Renal cortical epithelial cell (primary cell): ENCODE data around the gene STAB1. TPM values are rescaled to one million over a fixed set of nuclear protein-coding genes. Genes with fewer than 3 reads are reported as not detected.

Experiments used
- DNase-seq: peaks from one replicate; pipeline ENCODE4 v3.0.0-alpha.2; 2011; ENCODE audit warnings: low read depth
- total RNA-seq: library from RNA; depleted of rRNA; stranded (reverse); fragments of >200 nt; gene quantifications from 2 replicates; pipeline ENCODE4 v1.2.3, GENCODE V29; 2014

STAB1 gene
- total RNA-seq, 1 donor from 2014 or later: 0.50 TPM

DNA sequence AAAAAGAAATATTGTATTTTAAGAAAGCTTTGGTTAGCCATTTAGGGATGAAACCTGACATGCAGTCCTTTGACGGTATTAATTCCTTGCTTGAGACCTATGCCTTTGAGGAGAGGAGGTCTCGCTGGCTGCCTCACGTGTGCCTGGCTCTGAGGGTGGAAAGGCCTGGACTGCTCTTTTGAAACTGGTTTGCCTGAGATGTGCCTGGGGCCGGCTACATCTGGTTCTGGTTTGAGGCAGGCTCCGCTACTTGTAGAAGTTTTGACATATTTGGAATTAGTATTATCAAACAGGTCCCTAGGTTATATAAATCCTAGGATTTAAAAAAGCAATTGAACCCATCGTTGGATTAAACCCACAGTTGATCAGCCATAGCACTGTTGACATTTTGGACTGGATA lies 33.3 kb upstream of the STAB1 start:
- no peak for DNase-seq

- DNase-seq: no peak
Measured at GRCh38 chr3:52463416-52463815, 31.7 kb upstream of the STAB1 start.

DNA sequence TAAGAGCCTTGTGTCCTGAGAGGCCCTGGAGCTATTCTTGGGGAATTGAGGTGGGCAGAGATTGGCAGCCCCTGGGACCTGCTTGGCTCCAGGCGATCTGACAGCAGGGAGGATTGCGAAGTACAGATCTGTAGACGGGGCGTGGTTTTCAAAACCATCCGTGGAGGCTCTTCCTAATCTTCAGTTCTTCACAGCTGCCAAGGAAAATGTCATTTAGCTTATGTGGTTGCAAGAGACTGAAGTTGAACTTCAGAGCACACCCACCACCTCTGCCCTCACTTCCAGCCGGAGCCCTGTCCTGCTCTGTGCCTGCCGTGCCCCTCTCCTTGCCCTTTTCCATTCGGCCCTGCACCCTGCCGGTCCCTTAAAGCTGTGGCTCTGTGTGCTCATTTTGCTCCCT lies 26.8 kb upstream of the STAB1 start:
- no peak for DNase-seq

GRCh38 chr3:52469001-52469400 lies 26.1 kb upstream of the STAB1 start:
- no peak for DNase-seq

DNA sequence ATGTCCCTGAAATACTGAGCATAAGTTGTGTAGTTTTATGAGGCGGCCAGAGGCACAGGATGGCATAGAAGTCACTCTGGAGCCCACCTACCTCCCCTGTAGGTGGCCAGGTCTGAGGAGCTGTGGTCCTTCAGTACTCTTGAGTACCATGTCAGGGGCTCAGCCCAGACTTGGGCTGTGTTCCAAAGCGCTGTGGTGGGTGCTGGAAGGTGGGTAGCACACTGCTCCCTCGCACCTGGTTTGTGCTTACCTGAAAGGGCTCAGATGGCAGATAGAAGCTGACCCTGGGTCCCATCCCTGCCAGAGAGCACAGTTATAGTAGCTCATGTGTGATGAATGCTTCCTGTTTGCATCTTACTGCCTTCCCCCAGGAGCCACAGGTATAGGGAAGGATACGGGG lies 24.2 kb upstream of the STAB1 start:
- no peak for DNase-seq

DNA sequence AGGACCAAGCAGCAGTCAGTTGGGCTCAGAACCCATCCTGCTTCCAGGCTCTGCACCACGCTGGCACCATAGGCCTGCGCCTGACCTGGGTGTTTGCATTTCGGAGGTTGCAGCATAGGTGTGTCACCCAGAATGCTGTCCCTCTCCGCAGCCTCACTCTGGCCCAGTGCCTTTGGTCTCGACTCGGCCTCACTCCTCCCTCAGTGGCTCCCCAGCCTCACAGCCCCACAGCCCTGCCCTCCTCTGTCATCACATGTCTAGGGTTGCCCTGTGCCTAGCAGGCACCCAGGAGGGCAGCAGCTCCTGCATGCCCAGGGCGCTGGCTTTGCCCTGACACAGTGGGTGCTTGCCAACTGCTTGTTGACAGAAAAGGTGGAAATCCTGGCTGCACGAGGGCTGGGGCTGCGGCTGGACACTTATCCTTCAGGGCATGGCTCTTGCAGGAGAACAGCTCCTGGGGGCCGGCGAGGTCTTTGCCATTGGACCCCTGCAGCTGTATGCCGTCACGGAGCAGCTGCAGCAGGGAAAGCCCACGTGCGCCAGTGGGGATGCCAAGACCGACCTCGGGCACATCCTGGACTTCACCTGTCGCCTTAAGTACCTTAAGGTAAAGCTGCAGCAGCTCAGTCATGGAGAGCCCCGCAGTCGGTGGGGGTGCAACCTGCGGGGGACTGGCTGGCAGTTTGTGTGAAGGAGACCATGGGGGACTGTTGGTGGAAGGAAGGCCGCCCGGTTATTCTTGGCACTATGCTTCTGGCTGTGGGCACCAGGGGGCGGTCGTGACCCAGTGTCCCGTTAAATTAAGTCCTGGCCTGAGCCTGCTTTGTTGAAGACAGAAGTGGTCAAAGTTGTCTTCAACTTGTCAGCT lies 23.5 kb upstream of the STAB1 start:
- peak; percentile 40 for DNase-seq

DNA sequence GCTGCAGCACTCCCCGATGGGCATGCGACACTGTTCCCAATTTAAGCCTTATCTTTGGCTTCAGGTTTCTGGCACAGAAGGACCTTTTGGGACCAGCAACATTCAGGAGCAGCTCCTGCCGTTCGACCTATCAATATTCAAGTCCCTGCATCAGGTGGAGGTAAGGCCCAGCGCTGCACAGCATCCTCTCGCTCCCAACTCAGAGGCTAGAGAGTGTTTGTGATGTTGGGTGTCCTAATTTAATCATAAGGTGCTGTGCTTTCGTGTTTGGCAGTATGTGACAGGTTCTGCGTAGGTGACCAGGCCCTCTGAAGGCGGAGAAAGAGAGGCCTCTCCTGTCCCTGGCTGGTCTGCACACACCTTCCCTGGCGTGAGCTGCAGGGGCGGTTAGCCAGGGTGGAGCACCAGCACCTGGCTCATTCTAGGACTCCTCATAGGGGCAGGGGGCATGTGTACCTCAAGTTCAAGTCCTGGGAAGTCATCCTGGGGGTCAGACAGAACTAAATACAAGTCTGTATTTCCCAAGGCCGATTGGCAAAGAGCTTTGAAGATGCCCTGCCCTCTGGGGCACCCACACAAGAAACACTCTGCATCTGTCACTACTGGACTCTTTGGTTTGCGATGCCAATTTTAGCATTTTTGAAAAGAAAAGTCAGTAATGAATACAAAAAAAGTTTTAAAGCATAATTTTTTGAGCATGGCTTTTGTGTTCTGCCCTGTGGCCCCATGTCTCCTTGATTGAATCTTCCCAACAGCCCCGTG lies 22.7 kb upstream of the STAB1 start:
- DNase-seq: no peak

- DNase-seq: no peak
Measured at GRCh38 chr3:52473026-52473425, 22.1 kb upstream of the STAB1 start.

GRCh38 chr3:52477076-52477795 lies 17.9 kb upstream of the STAB1 start:
- DNase-seq: no peak

- DNase-seq: no peak
Measured at GRCh38 chr3:52477796-52478095, 17.4 kb upstream of the STAB1 start.

- no peak for DNase-seq
Measured at GRCh38 chr3:52479037-52479876, 15.9 kb upstream of the STAB1 start.

GRCh38 chr3:52479877-52480575 lies 15.1 kb upstream of the STAB1 start:
- no peak for DNase-seq

DNA sequence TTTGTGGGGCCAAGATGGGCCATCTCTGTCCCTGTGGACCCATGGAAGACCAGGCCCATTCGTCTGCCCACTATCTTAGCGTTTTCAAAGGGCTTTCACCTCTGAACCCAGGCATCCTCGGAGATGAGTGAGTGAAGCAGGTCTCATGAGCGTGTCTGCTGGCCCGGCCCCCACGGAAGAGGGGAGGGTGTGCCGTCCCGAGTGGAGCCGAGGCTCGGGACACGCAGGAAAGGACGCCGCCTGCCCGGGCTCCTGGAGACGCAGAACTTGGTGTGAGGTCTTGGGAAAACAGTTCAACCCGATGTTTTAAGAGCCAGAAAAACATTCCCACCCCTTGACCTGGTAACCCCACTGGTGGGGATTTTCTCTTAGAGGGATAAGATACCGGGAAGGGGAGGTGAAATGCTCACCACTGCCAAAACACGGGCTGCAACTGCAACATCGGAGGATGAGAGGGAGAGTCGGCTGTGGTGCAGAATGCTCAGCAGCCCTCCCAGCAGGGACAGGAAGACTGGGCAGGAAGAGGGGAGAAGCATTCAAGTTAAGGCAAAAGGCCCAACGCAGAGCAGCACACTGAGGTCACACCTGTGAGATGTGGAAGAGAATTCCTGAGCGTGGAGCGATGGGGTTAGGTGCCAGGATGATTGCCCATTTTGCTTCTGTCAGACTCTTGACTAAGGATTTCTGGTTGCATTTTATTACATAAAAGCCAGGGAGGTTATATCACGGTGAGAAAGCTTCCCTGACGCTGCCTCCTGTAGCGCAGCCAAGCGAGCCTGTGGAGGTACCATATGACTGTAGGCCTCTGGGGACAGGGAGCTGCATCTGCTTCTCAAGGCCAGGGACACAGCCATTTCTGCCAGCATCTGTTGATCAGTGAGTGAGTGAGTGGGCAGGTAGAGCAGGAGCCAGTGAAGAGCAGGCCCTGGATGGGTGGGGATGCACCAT lies 14.1 kb upstream of the STAB1 start:
- no peak for DNase-seq

- DNase-seq: no peak
Measured at GRCh38 chr3:52481819-52482521, 13.2 kb upstream of the STAB1 start.

DNA sequence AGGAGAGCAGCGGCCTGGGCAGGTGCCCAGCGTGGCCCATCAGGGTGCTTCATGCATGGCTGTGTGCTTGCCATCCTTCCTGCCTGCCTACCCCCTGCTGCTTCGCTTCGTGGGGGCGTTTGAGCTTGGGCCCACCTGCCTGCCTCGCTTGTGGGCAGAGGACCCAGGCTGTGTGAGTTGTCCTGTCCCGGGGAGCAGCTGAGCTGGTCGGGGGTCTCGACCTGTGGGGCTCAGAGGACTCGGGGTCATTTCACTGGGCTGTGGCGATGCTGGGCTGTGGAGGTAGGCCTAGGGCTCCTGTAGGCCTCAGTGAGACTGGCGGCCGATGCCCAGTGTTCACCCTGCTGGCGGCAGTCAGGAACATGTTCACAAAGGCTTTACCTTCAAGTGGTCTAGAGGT lies 12.1 kb upstream of the STAB1 start:
- DNase-seq: no peak

DNA sequence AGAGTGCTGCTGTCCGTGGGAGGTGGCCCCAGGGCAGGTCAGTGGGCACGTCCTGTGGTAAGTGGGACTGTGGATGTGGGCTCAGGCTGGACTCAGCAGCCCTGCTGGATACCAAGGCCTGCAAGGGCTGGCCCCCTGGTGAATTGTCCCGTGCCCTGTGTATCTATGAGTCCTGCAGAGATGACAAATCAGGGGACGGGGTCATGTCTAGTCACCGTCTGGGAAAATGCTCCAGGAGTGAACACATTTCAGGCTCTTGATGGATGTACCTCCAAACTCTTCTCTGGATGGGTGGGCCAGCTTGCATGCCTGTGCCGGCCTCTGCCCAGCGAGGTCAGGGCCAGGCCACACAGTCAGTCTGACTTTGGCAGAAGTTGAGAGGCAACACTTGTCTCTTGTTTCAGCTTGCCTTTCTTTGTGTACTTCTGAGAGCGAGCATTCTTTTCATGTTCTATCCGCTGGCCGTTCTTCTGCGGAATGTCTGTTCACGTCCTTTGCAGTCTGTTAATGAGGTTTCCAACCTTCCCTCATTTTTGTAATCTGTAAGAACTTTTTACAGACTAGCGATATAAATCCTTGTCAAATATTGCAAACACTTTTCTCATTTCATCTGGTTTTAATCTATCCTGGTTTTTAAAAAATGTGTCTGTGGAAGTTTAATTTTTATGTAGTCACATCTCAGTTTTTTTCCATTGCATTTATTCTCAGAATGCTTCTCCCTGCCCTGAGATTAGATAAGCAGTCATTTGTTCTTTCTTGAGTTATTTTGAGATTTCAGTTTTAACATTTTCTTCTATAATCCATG lies 11.4 kb upstream of the STAB1 start:
- no peak for DNase-seq

GRCh38 chr3:52484680-52485461 lies 10.3 kb upstream of the STAB1 start:
- no peak for DNase-seq
